HG03457 (cell line): Measurements from ENCODE around the gene NOL6.
"Not testable (repeated sequence)": the region's sequence is repeated elsewhere in the genome, so short reads cannot be mapped to it uniquely, and the experiment has no call there.

Source experiments
- ATAC-seq: cut with Tn5 transposase; IDR thresholded peaks from one replicate; pipeline ENCODE4 v1.9.1; 2021; ENCODE audit warnings: moderate number of reproducible peaks; ENCODE audit not compliant: unreplicated experiment

NOL6 gene, protein sequence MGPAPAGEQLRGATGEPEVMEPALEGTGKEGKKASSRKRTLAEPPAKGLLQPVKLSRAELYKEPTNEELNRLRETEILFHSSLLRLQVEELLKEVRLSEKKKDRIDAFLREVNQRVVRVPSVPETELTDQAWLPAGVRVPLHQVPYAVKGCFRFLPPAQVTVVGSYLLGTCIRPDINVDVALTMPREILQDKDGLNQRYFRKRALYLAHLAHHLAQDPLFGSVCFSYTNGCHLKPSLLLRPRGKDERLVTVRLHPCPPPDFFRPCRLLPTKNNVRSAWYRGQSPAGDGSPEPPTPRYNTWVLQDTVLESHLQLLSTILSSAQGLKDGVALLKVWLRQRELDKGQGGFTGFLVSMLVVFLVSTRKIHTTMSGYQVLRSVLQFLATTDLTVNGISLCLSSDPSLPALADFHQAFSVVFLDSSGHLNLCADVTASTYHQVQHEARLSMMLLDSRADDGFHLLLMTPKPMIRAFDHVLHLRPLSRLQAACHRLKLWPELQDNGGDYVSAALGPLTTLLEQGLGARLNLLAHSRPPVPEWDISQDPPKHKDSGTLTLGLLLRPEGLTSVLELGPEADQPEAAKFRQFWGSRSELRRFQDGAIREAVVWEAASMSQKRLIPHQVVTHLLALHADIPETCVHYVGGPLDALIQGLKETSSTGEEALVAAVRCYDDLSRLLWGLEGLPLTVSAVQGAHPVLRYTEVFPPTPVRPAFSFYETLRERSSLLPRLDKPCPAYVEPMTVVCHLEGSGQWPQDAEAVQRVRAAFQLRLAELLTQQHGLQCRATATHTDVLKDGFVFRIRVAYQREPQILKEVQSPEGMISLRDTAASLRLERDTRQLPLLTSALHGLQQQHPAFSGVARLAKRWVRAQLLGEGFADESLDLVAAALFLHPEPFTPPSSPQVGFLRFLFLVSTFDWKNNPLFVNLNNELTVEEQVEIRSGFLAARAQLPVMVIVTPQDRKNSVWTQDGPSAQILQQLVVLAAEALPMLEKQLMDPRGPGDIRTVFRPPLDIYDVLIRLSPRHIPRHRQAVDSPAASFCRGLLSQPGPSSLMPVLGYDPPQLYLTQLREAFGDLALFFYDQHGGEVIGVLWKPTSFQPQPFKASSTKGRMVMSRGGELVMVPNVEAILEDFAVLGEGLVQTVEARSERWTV

DNA sequence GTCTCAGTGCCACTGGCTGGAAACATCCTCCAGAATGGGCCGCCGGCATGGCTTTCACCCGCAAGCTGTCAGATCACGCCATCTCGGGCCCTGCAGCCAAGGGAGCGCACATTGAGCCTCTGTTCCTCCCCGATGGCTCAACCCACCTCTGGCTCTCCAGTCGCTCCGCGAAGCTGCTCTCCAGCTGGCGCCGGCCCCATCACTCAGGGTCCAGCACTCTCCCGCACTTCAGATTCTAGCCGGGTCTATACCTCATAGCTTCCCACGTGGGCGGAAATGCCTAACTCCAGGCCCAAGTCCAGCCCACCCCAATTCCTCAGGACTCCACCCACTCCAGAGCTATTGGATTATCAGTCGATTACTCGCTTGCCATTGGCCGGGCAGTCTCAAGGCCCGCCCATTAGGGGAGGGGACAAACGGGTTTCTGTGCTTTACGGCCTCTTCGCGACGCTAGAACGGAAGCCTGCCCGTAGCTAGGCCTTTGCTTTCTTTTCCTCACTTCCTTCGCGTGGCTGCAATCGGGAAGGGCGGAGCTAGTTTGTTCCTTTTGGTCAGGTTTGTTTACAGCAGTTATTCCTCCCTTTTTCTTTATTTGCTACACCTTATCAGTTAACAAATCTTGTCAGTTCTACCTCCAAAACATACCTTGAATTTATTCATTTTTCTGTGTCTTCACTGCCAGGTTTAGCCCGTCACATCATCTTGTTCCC lies at the start of gene NOL6:
TSS of gene NOL6 (minus strand) at position 282 of the 710 bp plus-strand sequence. CDS start at position 200, 82 bp downstream.
- ATAC-seq = peak; percentile 92

DNA sequence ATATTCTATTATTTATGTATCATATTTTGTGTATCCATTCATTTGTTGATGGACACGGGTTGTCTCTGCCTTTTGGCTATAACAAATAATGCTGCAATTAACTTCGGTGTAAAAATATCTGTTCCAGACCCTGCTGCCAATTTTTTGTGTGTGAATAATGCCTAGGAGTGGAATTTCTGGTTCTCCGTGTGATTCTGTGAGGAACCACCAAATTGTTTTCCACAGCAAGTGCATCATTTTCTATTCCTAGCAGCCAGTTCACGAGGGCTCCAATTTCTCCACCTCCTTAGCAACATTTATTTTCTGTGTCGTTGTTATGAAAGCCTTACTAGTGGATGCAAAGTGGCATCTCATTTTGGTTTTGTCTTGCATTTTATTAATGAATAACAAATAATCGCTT lies 48.1 kb upstream of the NOL6 start:
- ATAC-seq = not testable (repeated sequence)

DNA sequence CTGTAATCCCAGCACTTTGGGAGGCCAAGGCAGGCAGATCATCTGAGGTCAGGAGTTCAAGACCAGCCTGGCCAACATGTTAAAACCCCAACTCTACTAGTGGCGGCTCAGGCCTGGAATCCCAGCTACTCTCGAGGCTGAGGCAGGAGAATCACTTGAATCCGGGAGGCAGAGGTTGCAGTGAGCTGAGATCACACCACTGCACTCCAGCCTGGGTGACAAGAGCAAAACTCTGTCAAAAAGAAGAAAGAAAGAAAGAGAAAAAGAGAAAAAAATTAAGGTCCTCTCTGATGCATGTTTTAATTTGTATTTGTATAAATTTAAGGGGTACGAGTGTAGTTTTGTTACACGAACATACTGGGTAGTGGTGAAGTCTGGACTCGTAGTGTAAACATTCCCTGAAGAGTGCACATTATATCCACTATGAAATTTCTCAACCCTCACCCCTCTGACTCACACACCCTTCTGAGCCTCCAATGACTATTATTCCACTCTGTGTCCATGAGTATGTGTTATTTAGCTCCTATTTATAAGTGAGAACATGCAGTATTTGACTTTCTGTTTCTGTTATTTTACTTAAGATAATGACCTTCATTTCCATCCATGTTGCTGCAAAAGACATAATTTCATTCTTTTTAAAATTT lies 44.3 kb upstream of the NOL6 start:
- not testable (repeated sequence) for ATAC-seq

DNA sequence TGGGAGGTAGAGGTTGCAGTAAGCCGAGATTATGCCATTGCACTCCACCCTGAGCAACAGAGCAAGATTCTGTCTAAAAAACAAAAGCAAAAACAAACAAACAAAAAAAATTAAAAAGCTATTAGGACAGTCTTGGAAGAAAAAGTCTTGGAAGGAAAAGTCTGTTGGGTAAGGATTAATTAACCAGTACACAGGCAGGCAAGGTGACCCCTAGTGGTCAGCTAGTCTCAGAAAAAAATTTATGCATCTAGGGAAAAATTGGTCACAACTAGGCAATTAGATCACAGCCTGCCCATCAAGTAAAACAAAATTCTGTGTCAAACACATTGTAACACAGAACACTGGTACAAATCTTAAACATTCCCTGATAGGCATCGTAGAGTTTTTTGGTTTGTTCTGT lies 43.6 kb upstream of the NOL6 start:
- ATAC-seq = no peak

DNA sequence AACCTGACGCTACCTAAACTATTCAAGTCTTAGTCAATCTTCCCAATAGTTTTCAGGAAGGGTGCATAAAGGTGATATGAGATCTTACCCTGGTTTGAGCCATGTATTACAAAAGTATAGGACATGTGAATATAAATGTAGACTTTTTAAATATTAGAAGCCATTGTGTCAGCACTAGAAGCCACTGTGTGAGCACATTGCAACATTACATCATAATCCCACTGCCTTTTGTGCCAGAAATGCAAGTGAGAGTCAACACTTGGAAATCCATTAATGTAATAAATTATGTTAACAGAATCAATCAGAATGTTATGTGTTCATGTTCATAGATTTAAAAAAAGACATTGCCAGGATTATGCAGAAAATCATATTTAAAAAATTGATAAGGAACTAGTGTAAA lies 42.7 kb upstream of the NOL6 start:
- not testable (repeated sequence) for ATAC-seq

DNA sequence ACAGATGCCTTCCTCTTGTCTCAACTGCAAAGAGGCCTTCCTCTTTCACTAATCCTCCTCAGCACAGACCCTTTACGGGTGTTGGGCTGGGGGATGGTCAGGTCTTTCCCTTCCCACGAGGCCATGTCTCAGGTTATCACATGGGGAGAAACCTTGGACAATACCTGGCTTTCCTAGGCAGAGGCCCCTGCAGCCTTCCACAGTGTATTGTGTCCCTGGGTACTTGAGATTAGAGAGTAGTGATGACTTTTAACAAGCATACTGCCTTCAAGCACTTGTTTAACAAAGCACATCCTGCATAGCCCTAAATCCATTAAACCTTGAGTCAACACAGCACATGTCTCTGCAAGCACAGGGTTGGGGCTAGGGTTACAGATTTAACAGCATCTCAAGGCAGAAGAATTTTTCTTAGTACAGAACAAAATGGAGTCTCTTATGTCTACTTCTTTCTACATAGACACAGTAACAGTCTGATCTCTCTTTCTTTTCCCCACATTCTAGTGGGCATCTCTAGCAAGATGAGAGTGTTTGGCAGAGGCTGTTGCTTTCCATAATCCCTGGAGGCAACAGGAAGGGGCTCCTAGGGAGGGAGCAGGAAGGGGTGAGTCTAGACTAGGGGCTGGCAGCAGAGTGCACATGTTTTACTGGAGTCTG lies 41.7 kb upstream of the NOL6 start:
- ATAC-seq = not testable (repeated sequence)

DNA sequence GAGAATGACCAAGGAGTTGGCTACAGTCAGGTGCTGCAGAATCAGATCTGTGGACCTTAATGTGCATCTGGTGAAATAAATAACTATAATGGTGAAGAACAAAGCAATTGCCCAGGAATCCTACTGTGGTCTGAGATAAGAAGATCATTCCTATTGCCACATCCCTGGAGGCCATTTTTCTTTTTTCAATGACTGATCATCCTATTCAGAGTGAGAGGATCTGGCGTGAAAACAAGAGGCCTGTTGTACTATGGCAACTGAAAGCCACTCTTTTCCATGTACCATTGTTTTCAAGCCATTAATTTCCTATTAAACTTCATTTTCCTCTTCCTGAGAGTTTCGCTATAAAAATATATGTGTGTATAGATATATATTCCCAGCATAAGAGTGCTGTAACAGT lies 38.8 kb upstream of the NOL6 start:
- not testable (repeated sequence) for ATAC-seq

DNA sequence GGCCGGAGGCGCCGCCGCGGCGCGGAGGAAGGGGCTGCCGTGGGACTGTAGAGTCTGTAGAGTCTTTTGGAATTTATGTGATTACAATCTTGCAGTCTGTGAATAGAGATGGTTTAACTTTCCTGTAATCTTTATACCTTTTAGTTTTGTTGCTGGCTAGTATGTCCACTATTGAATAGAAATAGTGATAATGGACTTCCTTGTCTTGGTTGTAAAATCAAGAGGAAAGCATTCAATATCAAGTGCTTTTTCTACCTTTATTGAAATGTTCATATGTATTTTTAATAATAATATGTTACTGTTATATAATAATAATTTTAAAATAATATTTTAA lies 37.4 kb upstream of the NOL6 start:
- not testable (repeated sequence) for ATAC-seq

DNA sequence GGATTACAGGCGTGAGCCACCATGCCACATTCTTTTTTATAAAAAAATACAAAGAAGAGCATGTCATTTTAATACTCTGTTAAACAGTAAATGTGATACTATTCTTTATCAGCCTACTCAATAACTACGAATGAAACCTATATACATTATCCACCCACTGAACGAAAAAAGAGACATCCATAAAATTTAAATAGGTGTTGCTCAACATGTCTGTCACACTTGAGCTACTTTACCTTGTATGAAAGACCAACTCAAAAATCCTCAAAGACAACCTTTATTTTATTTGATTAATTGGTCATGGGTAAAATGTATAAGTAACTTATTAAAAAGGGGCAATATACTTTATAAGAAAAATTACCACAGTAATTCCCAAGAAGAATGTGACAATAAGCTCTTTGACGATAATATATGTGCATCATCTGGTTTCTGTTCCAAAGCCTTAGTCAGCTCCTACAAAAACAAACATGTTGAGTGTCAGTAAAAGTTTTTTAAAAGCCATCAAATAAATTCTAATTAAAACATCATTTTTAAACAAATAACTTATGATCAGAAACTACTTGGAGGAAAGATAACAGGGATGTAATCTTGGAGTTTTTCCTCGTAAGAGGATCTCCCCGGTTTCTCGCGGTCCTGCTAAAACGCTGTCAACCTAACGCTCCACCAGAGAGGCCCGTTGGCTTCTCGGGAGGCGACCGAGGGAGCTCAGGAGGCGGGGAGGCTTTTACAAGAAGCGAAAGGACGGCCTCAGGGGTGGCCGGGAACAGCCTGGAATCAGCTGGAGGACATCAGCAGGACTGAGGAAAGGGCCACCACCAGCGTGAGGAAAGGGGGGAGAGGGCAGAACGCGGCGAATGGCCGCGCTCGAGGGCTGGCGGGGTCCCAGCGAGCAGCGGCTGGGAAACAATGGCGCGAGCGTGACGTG lies 36.8 kb upstream of the NOL6 start:
- ATAC-seq = no peak

DNA sequence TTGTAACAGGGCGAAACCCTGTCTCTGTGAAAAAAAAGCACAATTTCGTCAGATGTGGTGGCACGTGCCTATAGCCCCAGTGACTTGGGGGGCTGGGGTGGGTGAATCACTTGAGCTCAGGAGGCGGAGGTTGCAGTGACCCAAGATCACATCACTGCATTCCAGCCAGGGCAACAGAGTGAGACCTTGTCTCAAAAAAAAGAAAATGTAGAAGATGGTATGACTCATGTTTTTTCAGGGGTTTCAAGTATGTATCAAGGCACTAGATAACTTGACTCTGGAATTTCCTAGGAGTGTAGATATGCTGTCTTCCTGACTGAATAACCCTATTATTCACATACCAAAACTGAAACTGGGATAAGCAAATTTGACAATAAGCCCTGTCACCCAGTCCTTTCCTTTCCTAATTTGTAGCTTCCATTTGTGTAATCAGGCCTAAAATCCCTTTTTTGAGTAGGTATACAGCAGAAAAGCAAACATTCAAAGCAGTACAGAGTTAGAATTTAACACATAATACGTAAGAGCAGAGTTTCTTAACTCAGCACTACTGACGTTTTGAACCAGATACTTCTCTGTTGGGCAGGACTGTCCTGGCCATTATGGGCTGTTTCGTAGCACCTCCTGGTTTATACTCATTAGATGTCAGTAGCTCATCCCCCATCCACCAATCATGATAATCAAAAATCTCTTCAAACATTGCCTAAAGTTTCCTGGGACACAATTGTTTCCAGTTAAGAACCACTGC lies 33.1 kb upstream of the NOL6 start:
- ATAC-seq = no peak

DNA sequence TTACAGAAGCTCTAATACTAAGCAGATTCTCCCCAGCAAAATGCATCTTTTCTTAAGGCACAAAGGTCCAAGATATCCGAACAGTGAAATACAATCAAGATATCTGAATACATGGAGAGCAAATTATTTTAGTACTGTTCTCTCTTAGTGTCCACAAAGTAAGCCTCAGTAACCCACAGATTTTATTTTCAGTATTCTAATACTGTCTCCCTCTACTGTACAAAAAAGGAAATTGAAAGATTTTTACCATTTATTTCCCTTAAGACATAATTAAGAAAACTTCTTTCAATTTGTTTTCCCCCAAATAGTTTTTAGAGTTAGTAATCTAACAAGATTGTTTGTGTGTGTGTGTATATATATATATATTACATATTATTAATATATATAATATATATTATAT lies 24.7 kb upstream of the NOL6 start:
- no peak for ATAC-seq

DNA sequence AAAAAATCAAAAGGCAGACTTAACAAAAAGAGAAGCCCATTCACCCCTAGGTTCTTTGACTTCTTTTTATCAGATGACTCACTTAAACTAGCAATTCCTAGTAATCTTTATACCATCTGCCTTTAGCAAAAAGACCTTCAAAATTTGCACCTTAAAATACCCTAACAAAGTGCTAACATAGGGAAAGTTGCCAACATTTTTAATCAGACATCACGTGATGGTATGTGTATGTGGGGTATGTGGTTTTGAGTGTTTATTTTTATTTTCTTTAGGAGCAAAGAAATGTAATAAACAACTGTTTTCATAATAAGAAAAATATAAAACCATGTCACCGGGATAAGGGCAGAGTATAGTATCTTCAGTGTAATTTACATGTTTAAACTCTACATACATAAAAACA lies 20.1 kb upstream of the NOL6 start:
- not testable (repeated sequence) for ATAC-seq

DNA sequence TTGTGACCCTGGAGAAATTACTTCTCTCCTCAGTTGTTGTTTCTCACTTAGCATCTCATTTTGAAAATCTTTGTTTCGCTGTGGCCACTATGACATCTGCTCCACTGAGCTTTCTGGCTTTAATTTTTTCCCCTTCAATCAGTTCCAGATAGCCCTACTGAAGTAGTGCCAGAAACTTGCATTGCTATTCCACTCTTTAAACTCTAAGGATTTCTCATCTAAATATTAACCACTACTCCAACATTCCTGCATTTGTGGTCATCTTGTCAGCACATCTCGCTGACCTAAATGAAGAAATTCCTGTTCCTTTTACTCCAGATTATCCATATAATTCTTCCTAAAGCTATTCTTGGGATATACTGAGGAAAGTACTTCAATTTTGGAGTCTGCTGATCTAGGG lies 15.3 kb upstream of the NOL6 start:
- ATAC-seq = no peak

DNA sequence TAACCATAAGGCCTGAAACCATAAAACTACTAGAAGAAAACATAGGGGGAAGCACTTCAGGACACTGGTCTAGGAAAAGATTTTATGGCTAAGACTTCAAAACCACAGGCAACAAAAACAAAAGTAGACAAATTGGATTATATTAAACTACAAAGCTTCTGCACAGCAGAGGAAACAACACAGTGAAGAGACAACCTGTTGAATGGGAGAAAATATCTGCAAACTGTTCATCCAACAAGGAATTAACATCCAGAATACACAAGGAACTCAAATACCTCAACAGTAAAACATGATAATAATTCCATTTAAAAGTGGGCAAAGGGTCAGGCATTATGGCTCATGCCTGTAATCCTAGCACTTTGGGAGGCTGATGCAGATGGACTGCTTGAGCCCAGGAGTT lies 11.6 kb upstream of the NOL6 start:
- not testable (repeated sequence) for ATAC-seq

DNA sequence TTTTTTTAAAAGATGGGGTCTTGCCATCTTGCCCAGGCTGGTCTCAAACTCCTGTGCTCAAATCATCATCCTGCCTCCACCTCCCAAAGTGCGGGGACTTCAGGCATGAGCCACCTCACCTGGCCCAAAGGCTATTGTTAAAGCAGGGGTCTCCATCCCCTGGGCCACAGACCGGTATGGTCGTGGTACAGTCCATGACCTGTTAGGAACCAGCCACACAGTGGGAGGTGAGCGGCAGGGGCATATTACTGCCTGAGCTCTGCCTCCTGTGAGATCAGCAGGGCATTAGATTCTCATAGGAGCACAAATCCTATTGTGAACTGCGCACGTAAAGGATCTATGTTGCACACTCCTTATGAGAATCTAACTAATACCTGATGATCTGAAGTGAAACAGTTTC lies 7.3 kb upstream of the NOL6 start:
- ATAC-seq = no peak

DNA sequence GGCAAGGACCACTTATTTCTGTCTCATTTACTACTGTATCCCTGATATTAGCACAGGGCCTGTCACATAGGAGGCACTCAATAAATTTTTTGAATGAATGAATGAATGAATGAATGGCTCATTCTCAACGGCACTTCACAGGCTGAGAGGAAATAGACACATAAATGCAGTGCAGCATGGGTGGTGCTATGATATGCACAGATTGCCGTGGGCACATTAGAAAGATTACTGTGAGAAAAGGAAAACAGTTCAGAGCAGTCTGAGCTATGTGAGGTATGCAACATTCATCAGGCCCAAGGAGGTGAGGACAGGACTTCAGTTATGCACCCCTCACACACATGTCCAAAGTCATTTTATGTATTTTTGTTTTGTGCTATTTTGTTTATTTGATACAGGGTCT lies 6.4 kb upstream of the NOL6 start:
- no peak for ATAC-seq

DNA sequence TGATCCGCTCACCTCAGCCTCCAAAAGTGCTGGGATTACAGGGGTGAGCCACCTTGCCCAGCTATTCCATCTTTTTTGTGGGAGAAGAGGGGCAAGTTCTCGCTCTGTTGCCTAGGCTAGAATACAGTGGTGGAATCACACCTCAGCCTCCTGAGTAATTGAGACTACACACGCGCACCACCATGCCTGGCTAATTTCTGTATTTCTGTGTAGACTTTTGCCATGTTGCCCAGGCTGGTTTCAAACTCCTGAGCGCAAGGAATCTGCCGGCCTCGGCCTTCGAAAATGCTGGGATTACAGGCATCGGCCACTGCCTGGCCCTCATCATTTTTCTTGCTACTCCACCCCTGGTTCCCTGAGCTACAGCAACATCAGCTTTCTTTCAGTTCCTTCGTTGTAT lies 2.8 kb upstream of the NOL6 start:
- no peak for ATAC-seq

DNA sequence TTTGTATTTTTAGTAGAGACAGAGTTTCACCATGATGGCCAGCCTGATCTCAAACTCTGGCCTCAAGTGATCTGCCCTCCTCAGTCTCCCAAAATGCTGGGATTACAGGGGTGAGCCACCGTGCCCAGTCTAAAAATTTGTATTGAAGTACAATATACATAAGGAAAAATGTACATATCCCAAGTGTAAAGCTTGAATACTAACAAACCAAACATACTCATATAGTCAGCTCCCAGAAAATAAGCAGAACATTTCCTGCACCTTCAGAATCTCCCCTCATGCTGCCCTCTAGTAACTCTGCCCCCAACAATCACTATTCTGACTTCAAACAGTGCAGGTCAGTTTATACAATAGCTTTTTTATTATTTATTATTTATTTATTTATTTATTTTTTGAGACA lies 1.6 kb upstream of the NOL6 start:
- ATAC-seq = no peak
